Measurements from ENCODE around the gene ENGASE.
"Not testable (repeated sequence)": the region's sequence is repeated elsewhere in the genome, so short reads cannot be mapped to it uniquely, and the experiment has no call there.

The ENGASE gene

GRCh38 chr17:79074649-79075445 is at the start of gene ENGASE:
Gene ENGASE (plus strand): TSS chr17:79074824. CDS start chr17:79074945, 121 bp downstream.
- peak; percentile 79 to 86 for DNase-seq

DNA sequence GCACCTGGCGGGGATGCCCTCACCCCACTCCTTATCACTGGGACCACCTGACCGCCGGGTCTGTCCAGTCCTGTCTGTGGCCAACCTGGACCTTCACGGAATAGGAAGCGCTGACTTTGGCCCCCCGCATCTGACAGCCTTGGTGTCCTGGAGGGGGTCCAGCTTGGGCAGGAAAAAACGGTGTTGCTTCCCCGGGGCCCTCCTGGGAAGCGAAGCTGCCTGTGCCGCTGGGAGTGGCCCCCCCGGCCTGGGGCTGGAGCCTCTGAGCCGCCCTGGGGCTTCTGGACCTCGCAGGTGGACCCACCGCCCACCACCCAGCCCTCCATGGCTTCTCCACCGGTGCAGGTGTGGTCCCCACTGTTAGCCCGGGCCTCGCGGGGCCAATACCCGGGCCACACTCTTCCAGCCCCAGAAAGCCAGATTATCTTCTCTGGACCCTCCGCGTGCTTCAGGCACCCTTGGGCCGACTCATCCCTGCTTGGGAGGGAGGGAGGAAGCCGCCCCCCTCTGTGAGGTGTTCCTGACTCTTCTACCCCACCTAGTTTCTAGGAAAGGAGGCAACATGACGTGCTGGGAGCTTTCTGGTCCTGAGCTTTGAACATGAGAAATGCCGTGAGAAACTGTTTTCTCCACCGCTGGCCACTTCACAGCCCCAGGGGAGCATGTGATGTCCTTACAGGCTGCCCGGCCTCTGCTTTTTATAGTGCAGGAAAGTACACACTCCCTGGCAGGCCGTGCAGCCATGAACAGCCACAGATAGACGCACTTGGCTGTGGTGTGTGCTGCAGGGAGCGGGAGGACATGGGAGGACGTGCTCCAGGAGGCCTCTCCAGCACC is 49.5 kb upstream of the ENGASE start:
- no peak for DNase-seq

DNA sequence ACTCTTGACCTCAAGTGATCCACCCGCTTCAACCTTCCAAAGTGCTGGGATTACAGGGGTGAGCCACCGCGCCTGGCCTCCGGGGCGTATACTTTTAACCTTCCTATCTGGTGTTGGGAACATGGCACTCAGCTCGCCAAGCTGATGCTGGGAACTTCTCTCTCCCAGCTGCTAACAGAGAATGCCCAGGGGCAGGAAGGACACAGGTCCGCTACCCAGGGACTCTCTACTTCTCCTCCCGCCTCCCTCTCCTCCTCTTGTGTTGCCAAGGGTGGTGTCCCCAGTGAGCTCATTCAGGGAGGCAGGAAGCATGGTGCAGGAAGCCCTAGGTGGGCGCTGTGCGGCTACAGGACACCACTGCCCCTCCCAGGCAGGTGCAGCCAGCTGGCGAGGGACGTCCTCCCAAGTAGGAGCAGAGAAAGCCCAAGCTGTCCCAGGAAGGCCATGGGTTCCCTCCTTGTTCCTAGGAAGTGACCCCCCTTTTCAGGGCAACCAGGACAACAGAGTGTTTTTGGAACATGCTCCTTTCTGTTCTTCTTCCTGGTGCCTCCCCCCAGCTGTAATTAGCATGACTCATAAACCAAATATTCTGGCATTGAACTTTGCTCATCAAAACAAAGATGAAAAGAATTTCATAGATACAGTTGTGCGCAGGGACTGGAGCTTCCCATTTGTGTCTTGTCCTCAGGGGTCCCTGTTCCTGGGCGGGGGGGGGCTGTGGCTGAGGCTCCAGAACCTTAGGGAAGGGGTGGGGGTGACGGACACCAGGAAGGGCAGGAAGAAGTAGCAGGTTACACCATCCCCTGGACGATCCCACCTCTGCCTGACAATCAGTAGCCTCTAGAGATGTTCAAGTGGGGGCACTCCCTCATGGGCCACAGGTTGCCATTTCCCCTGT is 48.0 kb upstream of the ENGASE start:
- DNase-seq = no peak

- no peak for DNase-seq
Measured at GRCh38 chr17:79027274-79027924, 47.2 kb upstream of the ENGASE start.

DNA sequence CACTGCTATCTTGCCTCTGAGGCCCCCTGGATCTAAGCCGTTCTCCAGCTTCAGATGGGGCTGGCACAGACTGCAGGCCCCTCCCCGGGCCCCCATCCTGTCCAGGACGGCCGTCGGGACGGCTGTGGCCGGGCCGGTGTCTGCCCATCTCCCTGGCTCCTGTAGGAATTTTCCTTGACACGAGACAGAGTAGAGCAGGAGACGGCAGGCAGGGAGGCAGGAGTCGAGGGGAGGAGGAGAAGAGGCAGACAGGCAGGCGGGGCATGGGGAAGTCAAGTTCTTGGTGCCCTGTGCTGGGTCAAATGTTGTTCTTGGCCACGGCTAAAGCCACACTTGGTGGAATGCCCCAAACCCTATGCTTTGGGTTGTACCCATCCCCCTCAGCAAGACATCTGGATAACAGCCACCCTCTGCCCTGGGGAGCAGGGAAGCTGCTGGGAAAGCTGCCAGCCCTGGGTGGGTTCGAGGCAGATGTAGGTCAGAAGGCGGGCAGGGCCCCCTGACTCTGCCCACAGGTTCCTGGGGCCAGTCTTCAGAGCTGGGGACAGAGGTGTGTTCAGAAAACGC is 46.6 kb upstream of the ENGASE start:
- DNase-seq = no peak

DNA sequence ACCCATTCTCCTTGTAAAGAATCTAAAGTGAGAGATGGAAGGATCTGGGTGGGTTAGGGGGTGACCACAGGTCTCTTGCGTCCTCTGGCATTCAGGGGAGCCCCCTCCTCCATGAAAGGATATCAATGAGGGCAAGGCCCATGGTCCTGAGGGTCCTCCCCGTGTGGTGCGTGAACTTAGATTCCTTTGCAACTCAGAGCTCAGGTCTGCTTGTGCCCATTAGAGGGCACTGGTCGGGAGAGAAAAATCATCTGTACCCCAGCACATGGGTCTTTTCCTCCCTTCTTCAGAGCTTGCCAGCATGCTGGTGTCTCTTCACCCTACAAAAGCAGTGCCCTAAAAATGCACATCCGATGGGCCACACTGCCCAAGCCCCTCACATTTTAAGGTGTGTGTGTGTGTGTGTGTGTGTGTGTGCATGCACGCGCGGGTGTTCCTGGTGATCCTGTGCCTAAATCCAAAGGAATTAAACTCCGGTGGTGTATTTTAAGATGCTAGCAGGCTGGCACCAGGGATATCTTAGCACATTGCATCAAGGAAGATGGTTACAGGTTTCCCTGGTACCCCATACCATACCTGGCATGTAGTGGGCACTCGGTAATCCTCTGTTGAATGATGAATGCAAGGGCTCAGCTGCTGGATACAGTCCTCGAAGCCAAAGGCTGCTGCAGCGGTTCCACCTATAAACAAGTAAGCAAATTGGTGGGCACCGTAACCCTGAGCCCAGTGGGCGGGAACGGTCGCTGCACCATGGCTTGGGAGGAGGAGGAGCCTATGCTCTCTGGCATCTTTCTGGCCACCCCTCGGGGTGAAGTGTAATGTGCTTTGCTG is 45.9 kb upstream of the ENGASE start:
- DNase-seq = no peak

DNA sequence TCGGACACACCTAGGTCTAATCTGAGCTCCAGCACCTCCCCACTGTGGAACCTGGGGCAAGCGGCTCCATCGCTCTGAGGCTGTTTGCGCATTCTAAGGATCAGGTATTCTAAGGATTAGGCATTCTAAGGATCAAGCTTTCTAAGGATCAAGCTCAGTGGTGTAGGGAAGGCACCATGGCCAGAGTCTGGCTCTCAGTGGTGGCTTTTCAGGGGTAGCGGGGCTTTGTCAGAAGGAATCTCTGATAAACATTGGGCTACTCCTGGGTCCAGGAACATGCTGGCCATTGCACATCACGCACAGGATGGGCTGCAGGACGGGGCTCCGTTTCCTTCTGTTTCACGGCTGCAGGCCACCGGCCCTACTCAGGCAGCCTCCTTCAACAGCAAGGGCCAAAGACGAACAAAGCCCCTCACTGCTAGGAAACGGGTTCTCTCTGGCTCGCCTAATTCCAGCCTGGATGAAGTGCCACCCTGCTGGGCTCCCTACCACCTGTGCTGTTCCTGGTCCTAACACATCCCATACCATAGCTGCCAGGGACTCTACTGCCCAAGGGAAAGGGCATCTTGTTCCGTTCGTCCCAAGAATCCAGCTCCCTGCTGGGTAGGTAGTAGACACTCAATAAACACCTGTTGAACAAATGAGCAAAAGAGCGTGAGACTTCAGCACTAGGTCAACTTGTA is 45.2 kb upstream of the ENGASE start:
- DNase-seq = no peak

DNA sequence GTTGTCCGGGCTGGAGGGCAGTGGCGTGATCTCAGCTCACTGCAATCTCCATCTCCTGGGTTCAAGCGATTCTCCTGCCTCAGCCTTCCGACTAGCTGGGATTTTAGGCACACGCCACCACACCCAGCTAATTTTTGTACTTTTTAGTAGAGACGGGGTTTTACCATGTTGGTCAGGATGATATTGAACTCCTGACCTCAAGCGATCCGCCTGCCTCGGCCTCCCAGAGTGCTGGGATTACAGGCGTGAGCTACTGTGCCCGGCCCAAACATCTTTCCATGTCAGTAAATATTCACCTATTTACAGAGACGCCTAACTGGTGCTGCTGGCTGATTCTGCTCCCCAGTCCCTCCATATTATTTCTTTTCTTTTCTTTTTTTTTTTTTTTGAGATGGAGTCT is 44.0 kb upstream of the ENGASE start:
- not testable (repeated sequence) for DNase-seq

- DNase-seq = no peak
Measured at GRCh38 chr17:79031996-79032875, 42.4 kb upstream of the ENGASE start.

DNA sequence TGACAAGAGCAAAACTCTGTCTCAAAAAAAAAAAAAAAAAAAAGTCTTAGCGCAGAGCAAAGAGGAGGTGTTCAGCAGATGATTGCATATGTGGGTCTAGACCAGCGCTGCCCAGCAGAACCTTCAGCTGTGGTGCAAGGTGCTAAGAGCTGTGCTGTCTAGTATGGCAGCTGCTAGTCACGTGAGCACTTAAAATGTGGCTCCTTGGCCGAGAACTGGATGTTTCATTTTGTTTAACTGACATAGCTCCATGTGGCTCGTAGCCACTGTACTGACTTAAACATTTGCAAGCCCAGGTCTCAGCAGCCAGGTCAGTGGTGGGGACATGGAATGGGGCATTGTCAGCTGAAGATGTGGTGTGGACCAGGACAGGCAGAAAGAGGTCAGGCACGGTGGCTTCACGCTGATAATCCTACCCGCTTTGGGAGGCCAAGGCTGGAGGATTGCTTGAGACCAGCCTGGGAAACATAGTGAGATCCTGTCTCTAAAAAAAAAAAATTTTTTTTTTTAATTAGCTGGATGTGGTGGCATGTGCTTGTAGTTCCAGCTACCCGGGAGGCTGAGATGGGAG is 41.5 kb upstream of the ENGASE start:
- no peak for DNase-seq

GRCh38 chr17:79033741-79034501 is 40.7 kb upstream of the ENGASE start:
- no peak for DNase-seq

DNA sequence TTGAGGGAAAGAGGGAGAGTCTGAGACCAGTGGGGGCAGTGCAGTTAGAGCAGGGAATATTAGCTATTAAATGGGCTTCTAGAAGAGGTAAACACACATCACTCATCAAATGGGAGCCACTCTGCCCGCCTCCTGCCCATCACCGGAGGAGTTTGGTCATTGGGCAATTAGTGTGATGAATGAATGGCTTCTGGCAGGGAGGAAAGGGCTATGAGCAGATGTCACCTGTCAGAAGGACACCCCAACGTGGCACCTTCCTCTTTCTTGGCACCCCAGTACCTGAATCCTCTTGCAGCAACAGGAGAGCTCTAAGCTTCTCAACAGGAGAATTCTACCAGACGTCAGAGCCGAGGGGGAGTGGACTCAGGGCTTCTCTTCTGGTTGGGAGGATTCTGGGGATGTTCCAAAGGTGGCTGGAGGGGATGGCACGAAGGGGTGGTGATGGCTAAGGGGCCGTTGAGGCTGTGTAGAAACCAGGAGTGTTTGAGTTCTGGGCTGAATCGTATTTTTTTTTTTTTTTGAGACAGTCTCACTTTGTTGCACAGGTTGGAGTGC is 39.6 kb upstream of the ENGASE start:
- no peak for DNase-seq

GRCh38 chr17:79035686-79036085 is 38.9 kb upstream of the ENGASE start:
- no peak for DNase-seq

DNA sequence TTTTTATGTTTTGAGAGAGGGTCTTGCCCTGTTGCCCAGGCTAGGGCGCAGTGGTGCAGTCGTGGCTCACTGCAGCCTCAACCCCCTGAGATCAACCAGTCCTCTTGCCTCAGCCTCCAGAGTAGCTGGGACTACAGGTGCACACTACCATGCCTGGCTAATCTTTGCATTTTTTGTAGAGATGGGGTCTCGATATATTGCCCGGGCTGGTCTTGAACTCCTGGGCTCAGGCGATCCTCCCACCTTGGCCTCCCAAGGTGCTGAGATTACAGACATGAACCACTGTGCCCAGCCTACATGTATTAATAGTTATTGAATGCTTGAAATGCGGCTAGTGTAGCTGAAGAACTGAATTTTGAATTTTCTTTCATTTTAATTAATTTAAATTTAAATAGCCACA is 38.4 kb upstream of the ENGASE start:
- no peak for DNase-seq

DNA sequence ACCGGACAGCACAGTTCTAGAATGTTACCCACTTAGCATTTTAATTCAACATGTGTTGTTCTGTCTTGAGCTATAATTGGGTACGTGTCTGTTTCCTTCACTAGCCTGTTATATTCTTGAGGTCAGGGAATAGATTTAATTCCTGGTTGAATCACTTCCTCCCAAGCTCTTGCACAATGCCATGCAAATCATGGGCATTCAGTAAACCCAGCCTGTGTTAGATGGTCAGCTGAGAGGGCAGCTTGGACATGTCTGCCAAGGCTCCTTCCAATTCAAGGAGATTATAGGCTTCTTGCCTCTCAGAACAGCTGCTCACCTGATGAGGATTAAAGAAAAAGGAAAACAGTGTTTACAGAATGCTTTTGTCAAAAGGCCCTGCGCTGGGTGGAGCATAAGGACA is 38.0 kb upstream of the ENGASE start:
- DNase-seq = no peak

- no peak for DNase-seq
Measured at GRCh38 chr17:79038545-79039135, 36.0 kb upstream of the ENGASE start.

GRCh38 chr17:79039171-79039570 is 35.5 kb upstream of the ENGASE start:
- no peak for DNase-seq

- no peak for DNase-seq
Measured at GRCh38 chr17:79039886-79040285, 34.7 kb upstream of the ENGASE start.

All from activated CD4-positive, alpha-beta T cell treated with anti-CD3 and anti-CD28 coated beads, Interleukin-2, amount 50 U/mL, for 4 hours (primary cell).